GM19324 (cell line): Measurements from ENCODE around the gene APOBEC4.

Experiments
- ATAC-seq: cut with Tn5 transposase; IDR thresholded peaks from one replicate; pipeline ENCODE4 v1.9.1; 2021; ENCODE audit warnings: mild to moderate bottlenecking, moderate library complexity; ENCODE audit not compliant: unreplicated experiment, low FRiP score

Gene APOBEC4

GRCh38 chr1:183675883-183676585, 22.9 kb upstream of the APOBEC4 start:
- ATAC-seq = no peak

GRCh38 chr1:183675381-183675780, 22.3 kb upstream of the APOBEC4 start:
- ATAC-seq = no peak

- ATAC-seq = no peak
Observed at GRCh38 chr1:183674886-183675285, 21.8 kb upstream of the APOBEC4 start.

GRCh38 chr1:183674339-183674738, 21.2 kb upstream of the APOBEC4 start:
- no peak for ATAC-seq

- no peak for ATAC-seq
Observed at GRCh38 chr1:183673605-183674323, 20.6 kb upstream of the APOBEC4 start.

GRCh38 chr1:183670169-183670568, 17.1 kb upstream of the APOBEC4 start:
- no peak for ATAC-seq

GRCh38 chr1:183656355-183656754, 3.2 kb upstream of the APOBEC4 start:
- no peak for ATAC-seq

GRCh38 chr1:183655562-183656075, 2.5 kb upstream of the APOBEC4 start:
- peak; percentile 52 for ATAC-seq

- no peak for ATAC-seq
Observed at GRCh38 chr1:183654706-183655105, 1.6 kb upstream of the APOBEC4 start.

- no peak for ATAC-seq
Observed at GRCh38 chr1:183653876-183654451, 848 bp upstream of the APOBEC4 start.

- no peak for ATAC-seq
Observed at GRCh38 chr1:183653462-183653794, 312 bp upstream of the APOBEC4 start.

- no peak for ATAC-seq
Observed at GRCh38 chr1:183652107-183652506, 1.0 kb downstream of the APOBEC4 start.

GRCh38 chr1:183651612-183652011, 1.5 kb downstream of the APOBEC4 start:
- no peak for ATAC-seq

- ATAC-seq = no peak
Observed at GRCh38 chr1:183648042-183648441, 5.1 kb downstream of the APOBEC4 start.

GRCh38 chr1:183646776-183647175, 6.3 kb downstream of the APOBEC4 start:
- no peak for ATAC-seq

- no peak for ATAC-seq
Observed at GRCh38 chr1:183645531-183645930, 7.6 kb downstream of the APOBEC4 start.

GRCh38 chr1:183642166-183642565, 10.9 kb downstream of the APOBEC4 start:
- no peak for ATAC-seq

GRCh38 chr1:183640193-183640592, 12.9 kb downstream of the APOBEC4 start:
- ATAC-seq = no peak

- no peak for ATAC-seq
Observed at GRCh38 chr1:183638649-183639387, 14.3 kb downstream of the APOBEC4 start.

GRCh38 chr1:183636783-183637182, 16.3 kb downstream of the APOBEC4 start:
- ATAC-seq = no peak

- ATAC-seq = no peak
Observed at GRCh38 chr1:183636334-183636682, 16.8 kb downstream of the APOBEC4 start.
